ENCODE data around the gene MIX23.

The MIX23 gene

DNA sequence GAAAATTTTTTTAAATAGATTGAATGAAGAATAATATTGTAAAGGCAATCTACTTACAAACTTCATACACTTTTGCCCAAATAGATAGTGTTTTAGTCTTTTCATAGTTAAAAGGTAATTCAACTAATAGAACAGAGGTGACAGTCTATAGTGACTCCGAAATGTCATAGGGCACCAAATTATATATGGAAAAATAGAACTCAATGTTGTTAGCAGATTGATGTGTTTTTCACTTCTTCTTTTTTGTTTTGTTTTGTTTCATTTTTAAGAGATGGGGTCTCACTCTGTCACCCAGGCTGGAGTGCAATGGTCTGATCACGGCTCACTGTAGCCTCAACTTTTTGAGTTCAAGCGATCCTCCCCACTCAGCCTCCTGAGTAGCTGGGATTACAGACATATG lies 57.3 kb downstream of the MIX23 start:
- DNase-seq (ENCODE audit: extremely low spot score), result no peak
- ChIA-PET POLR2A (no interaction called here), CTCF (interaction anchor here (1.1 to 2.8 kb wide), 3 partner anchors 19 to 58 kb away, joined by 3 to 12 read pairs (median 4); partner anchors contain the start of gene FAM162A)
- no peak for TF ChIP-seq CTCF (IDR thresholded peaks at IDR 0.05; ENCODE audit: control extremely low read depth, extremely low read depth, low read depth, missing control alignments)

DNA sequence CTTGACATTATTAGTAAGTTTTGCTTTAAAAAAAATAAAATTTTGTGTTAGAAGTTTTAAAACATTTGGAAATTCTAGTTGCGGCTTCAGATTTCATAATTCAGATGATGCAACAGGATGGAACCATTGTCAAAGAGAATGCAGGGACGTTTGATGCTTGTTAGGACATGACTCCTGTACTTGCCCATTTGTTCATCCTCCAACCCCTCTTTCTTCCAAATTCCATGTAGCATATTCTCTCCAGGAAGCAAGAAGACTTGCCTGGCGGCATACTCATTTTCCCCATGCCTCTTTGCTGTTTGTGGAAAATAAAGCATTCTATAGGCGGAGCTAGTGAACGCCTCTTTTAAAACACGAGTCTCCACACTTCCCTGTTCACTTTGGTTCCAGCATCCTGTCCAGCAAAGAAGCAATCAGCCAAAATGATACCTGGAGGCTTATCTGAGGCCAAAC lies 58.1 kb downstream of the MIX23 start, which contains the start of gene CSTA:
Gene CSTA (plus strand): TSS at position 378 of the 453 bp plus-strand sequence. CDS start 45 bp downstream, at position 423.
- no peak for DNase-seq (ENCODE audit: extremely low spot score)
- CTCF ChIA-PET, result interaction anchor here (1.7 kb wide), 1 partner anchor 40 kb away, joined by 4 read pairs; no protein-coding TSS in a partner anchor
- POLR2A ChIA-PET, result no interaction called here

GRCh38 chr3:122322095-122323075 lies 60.6 kb downstream of the MIX23 start:
- CTCF ChIA-PET, result interaction anchor here (0.7 to 2.5 kb wide), 8 partner anchors 8 to 645 kb away, joined by 3 to 11 read pairs (median 5); no protein-coding TSS in a partner anchor
- no peak for TF ChIP-seq CTCF (IDR thresholded peaks at IDR 0.05; ENCODE audit: control extremely low read depth, extremely low read depth, low read depth, missing control alignments)
- POLR2A ChIA-PET, result no interaction called here
- peak; percentile 43 for DNase-seq (ENCODE audit: extremely low spot score)

More for the DNA sequence above, 58.1 kb downstream of the MIX23 start, which contains the start of gene CSTA:
- no peak for TF ChIP-seq CTCF (IDR thresholded peaks at IDR 0.05; ENCODE audit: control extremely low read depth, extremely low read depth, low read depth, missing control alignments)

GRCh38 chr3:122318620-122319019 lies 64.4 kb downstream of the MIX23 start:
- ChIA-PET CTCF (interaction anchor here (1.3 to 1.9 kb wide), 3 partner anchors 13 to 215 kb away, joined by 3 to 5 read pairs (median 3); no protein-coding TSS in a partner anchor), POLR2A (no interaction called here)
- DNase-seq (ENCODE audit: extremely low spot score), result no peak
- TF ChIP-seq CTCF (IDR thresholded peaks at IDR 0.05; ENCODE audit: control extremely low read depth, extremely low read depth, low read depth, missing control alignments), result no peak

DNA sequence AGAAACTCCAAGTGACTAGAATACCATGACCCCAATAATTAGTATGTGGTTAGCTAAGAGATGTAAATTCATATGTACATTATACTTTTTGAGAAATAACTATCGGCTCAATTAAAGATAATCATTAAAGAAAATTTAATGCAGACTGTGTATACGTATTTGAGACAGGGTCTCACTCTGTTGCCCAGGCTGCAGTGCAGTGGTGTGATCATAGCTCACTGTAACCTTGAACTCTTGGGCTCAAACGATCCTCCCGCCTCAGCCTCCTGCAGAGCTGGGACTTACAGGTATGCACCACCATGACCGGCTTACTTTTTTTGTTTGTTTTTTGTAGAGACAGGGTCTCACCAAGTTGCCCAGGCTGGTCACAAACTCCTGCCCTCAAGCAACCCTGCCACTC lies 66.7 kb downstream of the MIX23 start:
- no peak for DNase-seq (ENCODE audit: extremely low spot score)
- POLR2A ChIA-PET, result no interaction called here
- TF ChIP-seq CTCF (IDR thresholded peaks at IDR 0.05; ENCODE audit: control extremely low read depth, extremely low read depth, low read depth, missing control alignments), result no peak
- CTCF ChIA-PET, result interaction anchor here (3.1 kb wide), 1 partner anchor 10 kb away, joined by 14 read pairs; no protein-coding TSS in a partner anchor

GRCh38 chr3:122315619-122316018 lies 67.4 kb downstream of the MIX23 start:
- no peak for TF ChIP-seq CTCF (IDR thresholded peaks at IDR 0.05; ENCODE audit: control extremely low read depth, extremely low read depth, low read depth, missing control alignments)
- no peak for DNase-seq (ENCODE audit: extremely low spot score)
- ChIA-PET CTCF (interaction anchor here (1.0 to 3.1 kb wide), 4 partner anchors 9 to 22 kb away, joined by 3 to 14 read pairs (median 5); no protein-coding TSS in a partner anchor), POLR2A (no interaction called here)
